ENCODE data around the gene LCLAT1.

Gene LCLAT1

GRCh38 chr2:30447149-30448045, at the start of gene LCLAT1:
LCLAT1 (plus strand) TSS chr2:30447246; CDS start chr2:30525591, 78,345 bp downstream.
- TF ChIP-seq POLR2A (IDR thresholded peaks at IDR 0.05; ENCODE audit: low read length) (peak; percentile 86), GATA1 (IDR thresholded peaks at IDR 0.05; ENCODE audit: low read depth, low read length) (no peak)
- peak; percentile 88 to 93 for DNase-seq

- TF ChIP-seq POLR2A (IDR thresholded peaks at IDR 0.05; ENCODE audit: low read length) (no peak), GATA1 (IDR thresholded peaks at IDR 0.05; ENCODE audit: low read depth, low read length) (no peak)
- peak in 1 of 2 experiments; percentile 9 for DNase-seq
Measured at GRCh38 chr2:30398084-30398873, 48.8 kb upstream of the LCLAT1 start.

GRCh38 chr2:30400151-30400954, 46.7 kb upstream of the LCLAT1 start:
- no peak for TF ChIP-seq POLR2A (IDR thresholded peaks at IDR 0.05; ENCODE audit: low read length)
- TF ChIP-seq GATA1 (IDR thresholded peaks at IDR 0.05; ENCODE audit: low read depth, low read length) = no peak
- peak in 1 of 2 experiments; percentile 11 for DNase-seq

GRCh38 chr2:30402441-30403182, 44.4 kb upstream of the LCLAT1 start:
- TF ChIP-seq GATA1 (IDR thresholded peaks at IDR 0.05; ENCODE audit: low read depth, low read length) (no peak), POLR2A (IDR thresholded peaks at IDR 0.05; ENCODE audit: low read length) (no peak)
- DNase-seq = no peak

GRCh38 chr2:30403592-30404312, 43.3 kb upstream of the LCLAT1 start:
- TF ChIP-seq POLR2A (IDR thresholded peaks at IDR 0.05; ENCODE audit: low read length) = no peak
- TF ChIP-seq GATA1 (IDR thresholded peaks at IDR 0.05; ENCODE audit: low read depth, low read length) = no peak
- no peak for DNase-seq

- no peak for DNase-seq
- TF ChIP-seq GATA1 (IDR thresholded peaks at IDR 0.05; ENCODE audit: low read depth, low read length) (no peak), POLR2A (IDR thresholded peaks at IDR 0.05; ENCODE audit: low read length) (no peak)
Measured at GRCh38 chr2:30404319-30405259, 42.5 kb upstream of the LCLAT1 start.

GRCh38 chr2:30405260-30405605, 41.8 kb upstream of the LCLAT1 start:
- TF ChIP-seq GATA1 (IDR thresholded peaks at IDR 0.05; ENCODE audit: low read depth, low read length) (no peak), POLR2A (IDR thresholded peaks at IDR 0.05; ENCODE audit: low read length) (no peak)

GRCh38 chr2:30406853-30407252, 40.2 kb upstream of the LCLAT1 start:
- DNase-seq = no peak
- TF ChIP-seq GATA1 (IDR thresholded peaks at IDR 0.05; ENCODE audit: low read depth, low read length) (no peak), POLR2A (IDR thresholded peaks at IDR 0.05; ENCODE audit: low read length) (no peak)

More at GRCh38 chr2:30405260-30405605, 41.8 kb upstream of the LCLAT1 start:
- no peak for DNase-seq

- peak; percentile 22 to 34 for DNase-seq
- TF ChIP-seq GATA1 (IDR thresholded peaks at IDR 0.05; ENCODE audit: low read depth, low read length) = no peak
- no peak for TF ChIP-seq POLR2A (IDR thresholded peaks at IDR 0.05; ENCODE audit: low read length)
Measured at GRCh38 chr2:30408961-30409387, 38.1 kb upstream of the LCLAT1 start.

- DNase-seq = peak; percentile 36 to 76
- TF ChIP-seq GATA1 (IDR thresholded peaks at IDR 0.05; ENCODE audit: low read depth, low read length) = no peak
- TF ChIP-seq POLR2A (IDR thresholded peaks at IDR 0.05; ENCODE audit: low read length) = no peak
Measured at GRCh38 chr2:30410217-30410616, 36.8 kb upstream of the LCLAT1 start.

GRCh38 chr2:30412047-30412683, 34.9 kb upstream of the LCLAT1 start:
- DNase-seq = no peak
- TF ChIP-seq POLR2A (IDR thresholded peaks at IDR 0.05; ENCODE audit: low read length) (no peak), GATA1 (IDR thresholded peaks at IDR 0.05; ENCODE audit: low read depth, low read length) (no peak)

Measured in erythroblast (primary cell).